Measurements from ENCODE around the gene ITSN2. TPM values are rescaled to one million over a fixed set of nuclear protein-coding genes. Genes with fewer than 3 reads are reported as not detected.

ITSN2 gene
- total RNA-seq, 1 experiment from 2014 or later, result 21.9 TPM

DNA sequence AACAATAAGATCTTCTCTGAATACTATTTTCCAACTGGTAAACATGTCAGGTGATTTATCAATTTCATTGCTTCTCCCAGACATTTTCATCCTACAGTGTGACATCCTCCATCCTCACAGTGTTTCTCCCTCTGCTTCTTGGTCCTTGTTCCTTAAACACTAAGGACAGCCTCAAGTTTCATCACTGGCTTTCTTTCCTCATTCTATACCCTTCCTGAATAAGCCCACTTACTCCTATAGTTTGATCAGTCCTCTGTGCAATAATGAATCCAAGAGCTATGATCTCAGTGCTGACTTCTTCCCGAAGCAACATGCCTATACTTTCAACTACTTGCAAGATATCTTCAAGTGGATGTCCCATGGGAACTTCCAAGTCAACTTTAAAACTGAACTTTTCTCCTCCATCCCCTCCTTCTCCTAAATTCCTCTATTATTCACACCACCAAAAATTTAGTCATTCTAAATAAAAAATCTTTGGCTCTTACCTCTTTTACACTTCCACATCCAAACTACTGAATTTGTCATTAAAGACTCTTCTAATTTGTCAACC, 97.8 kb downstream of the ITSN2 start:
- Histone ChIP-seq H3K9ac (ENCODE audit: low read length) (no peak overlapping the region), H3F3A (ENCODE audit: low read length, unreplicated experiment) (peaks cover 4% of the 10 kb centered on the region), H3K36me3 (ENCODE audit: low read depth, low read length) (peaks cover 16% of the 10 kb centered on the region; the same call in 1 of the 2 replicates), H3K4me3 (ENCODE audit: low read length) (no peak overlapping the region), H3K9me2 (replicated peaks; ENCODE audit: low read length) (no peaks in the 10 kb centered on the region), H4K20me1 (ENCODE audit: low read length) (no peaks in the 10 kb centered on the region), H3K9me3 (ENCODE audit: low read length) (no peaks in the 10 kb centered on the region), H3K4me2 (ENCODE audit: low read length) (no peak overlapping the region), H3K79me2 (ENCODE audit: low read length) (no peaks in the 10 kb centered on the region), H3K27ac (ENCODE audit: low read length) (no peak overlapping the region), H3K27me3 (ENCODE audit: low read length) (no peaks in the 10 kb centered on the region), H2AFZ (ENCODE audit: low read length) (no peak overlapping the region), H3K4me1 (ENCODE audit: insufficient read depth, low read length) (no peaks in the 10 kb centered on the region; the same call in 1 of the 2 replicates)
- BruUV-seq (replicated peaks), result no TSS peak
- TF ChIP-seq, protein P1, sequence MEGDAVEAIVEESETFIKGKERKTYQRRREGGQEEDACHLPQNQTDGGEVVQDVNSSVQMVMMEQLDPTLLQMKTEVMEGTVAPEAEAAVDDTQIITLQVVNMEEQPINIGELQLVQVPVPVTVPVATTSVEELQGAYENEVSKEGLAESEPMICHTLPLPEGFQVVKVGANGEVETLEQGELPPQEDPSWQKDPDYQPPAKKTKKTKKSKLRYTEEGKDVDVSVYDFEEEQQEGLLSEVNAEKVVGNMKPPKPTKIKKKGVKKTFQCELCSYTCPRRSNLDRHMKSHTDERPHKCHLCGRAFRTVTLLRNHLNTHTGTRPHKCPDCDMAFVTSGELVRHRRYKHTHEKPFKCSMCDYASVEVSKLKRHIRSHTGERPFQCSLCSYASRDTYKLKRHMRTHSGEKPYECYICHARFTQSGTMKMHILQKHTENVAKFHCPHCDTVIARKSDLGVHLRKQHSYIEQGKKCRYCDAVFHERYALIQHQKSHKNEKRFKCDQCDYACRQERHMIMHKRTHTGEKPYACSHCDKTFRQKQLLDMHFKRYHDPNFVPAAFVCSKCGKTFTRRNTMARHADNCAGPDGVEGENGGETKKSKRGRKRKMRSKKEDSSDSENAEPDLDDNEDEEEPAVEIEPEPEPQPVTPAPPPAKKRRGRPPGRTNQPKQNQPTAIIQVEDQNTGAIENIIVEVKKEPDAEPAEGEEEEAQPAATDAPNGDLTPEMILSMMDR (conservative IDR thresholded peaks at IDR 0.05; ENCODE audit: low read depth, low read length), result no peak
- TF ChIP-seq EZH2phosphoT487 (IDR thresholded peaks at IDR 0.05; ENCODE audit: borderline replicate concordance, low read length), result no peak
- no peak for DNase-seq
- no peak for ATAC-seq
- CTCF ChIA-PET, result no interaction called here
- POLR2A ChIA-PET (ENCODE audit: unreplicated experiment), result no interaction called here
- intact Hi-C loops (cut with micrococcal nuclease), result no loop called here

DNA sequence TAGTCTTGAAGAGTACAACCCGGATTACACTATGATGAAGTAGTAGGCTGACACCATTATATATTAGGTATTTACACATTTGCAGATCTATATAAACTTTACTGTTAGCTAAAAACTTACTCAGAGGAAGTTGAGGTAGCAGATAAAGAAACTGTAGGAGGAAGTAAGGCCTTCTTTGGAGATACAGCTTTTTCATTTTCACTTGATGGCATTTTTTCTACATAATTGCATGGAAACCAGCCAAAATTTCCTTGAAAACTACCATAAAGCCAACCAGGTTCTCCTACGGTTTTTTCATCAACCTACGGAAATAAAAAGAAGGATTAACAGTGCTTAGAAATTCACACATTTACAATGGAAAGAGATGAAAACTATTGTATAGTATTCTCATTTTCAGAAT, 98.9 kb downstream of the ITSN2 start:
- CTCF ChIA-PET, result no interaction called here
- no peak overlapping the region for H3K4me3 ChIP-seq (ENCODE audit: low read length)
- no peak overlapping the region for H3K4me2 ChIP-seq (ENCODE audit: low read length)
- H3K27ac ChIP-seq (ENCODE audit: low read length), result no peak overlapping the region
- no peaks in the 10 kb centered on the region for H4K20me1 ChIP-seq (ENCODE audit: low read length)
- intact Hi-C loops (cut with micrococcal nuclease), result no loop called here
- H3F3A ChIP-seq (ENCODE audit: low read length, unreplicated experiment), result peaks cover 4% of the 10 kb centered on the region
- H3K36me3 ChIP-seq (ENCODE audit: low read depth, low read length), result peaks cover 16% of the 10 kb centered on the region; the same call in 1 of the 2 replicates
- BruUV-seq (replicated peaks), result no TSS peak
- TF ChIP-seq, protein P1 (conservative IDR thresholded peaks at IDR 0.05; ENCODE audit: low read depth, low read length), result no peak
- no peak for TF ChIP-seq EZH2 (IDR thresholded peaks at IDR 0.05; ENCODE audit: low read length, unreplicated experiment)
- no peak for TF ChIP-seq EZH2phosphoT487 (IDR thresholded peaks at IDR 0.05; ENCODE audit: borderline replicate concordance, low read length)
- H3K9me2 ChIP-seq (replicated peaks; ENCODE audit: low read length), result no peaks in the 10 kb centered on the region
- no peaks in the 10 kb centered on the region for H3K79me2 ChIP-seq (ENCODE audit: low read length)
- no peak overlapping the region for H3K9ac ChIP-seq (ENCODE audit: low read length)
- POLR2A ChIA-PET (ENCODE audit: unreplicated experiment), result no interaction called here
- H3K4me1 ChIP-seq (ENCODE audit: insufficient read depth, low read length), result no peaks in the 10 kb centered on the region; the same call in 1 of the 2 replicates
- no peaks in the 10 kb centered on the region for H3K9me3 ChIP-seq (ENCODE audit: low read length)
- H3K27me3 ChIP-seq (ENCODE audit: low read length), result no peaks in the 10 kb centered on the region
- DNase-seq, result no peak
- H2AFZ ChIP-seq (ENCODE audit: low read length), result no peak overlapping the region
- ATAC-seq, result no peak

DNA sequence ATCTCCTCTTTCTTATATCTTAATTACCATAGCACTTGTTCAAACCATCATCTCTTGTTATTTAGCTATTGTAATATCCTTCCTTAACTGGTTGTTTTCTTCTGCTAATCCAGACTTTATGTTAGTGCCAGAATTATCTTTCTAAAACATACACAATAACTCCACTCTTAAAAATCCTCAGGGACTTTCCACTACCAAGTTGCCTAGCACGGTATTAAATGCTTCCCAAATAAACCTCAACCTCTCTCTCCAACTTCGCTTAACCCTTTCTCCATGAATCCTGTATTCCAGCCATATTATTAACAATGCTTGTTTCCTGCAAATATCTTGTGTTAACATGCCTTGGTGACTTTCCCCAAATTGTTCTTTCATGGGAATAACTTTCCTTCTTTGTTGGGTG, 101.0 kb downstream of the ITSN2 start:
- intact Hi-C loops (cut with micrococcal nuclease), result no loop called here
- ChIA-PET CTCF (no interaction called here), POLR2A (ENCODE audit: unreplicated experiment) (no interaction called here)
- Histone ChIP-seq H3K9me3 (ENCODE audit: low read length) (no peaks in the 10 kb centered on the region), H3K27ac (ENCODE audit: low read length) (no peak overlapping the region), H3K9ac (ENCODE audit: low read length) (no peak overlapping the region), H3K4me2 (ENCODE audit: low read length) (no peak overlapping the region), H3F3A (ENCODE audit: low read length, unreplicated experiment) (peaks cover 4% of the 10 kb centered on the region), H3K36me3 (ENCODE audit: low read depth, low read length) (peaks cover 12% of the 10 kb centered on the region; the same call in 1 of the 2 replicates), H3K9me2 (replicated peaks; ENCODE audit: low read length) (no peaks in the 10 kb centered on the region), H3K4me1 (ENCODE audit: insufficient read depth, low read length) (no peaks in the 10 kb centered on the region; the same call in 1 of the 2 replicates), H3K79me2 (ENCODE audit: low read length) (no peaks in the 10 kb centered on the region), H2AFZ (ENCODE audit: low read length) (no peak overlapping the region), H3K4me3 (ENCODE audit: low read length) (no peak overlapping the region), H4K20me1 (ENCODE audit: low read length) (no peaks in the 10 kb centered on the region), H3K27me3 (ENCODE audit: low read length) (no peaks in the 10 kb centered on the region)
- ATAC-seq, result no peak
- DNase-seq, result no peak
- TF ChIP-seq, protein P1 (conservative IDR thresholded peaks at IDR 0.05; ENCODE audit: low read depth, low read length), result no peak
- no peak for TF ChIP-seq EZH2phosphoT487 (IDR thresholded peaks at IDR 0.05; ENCODE audit: borderline replicate concordance, low read length)
- TF ChIP-seq EZH2 (IDR thresholded peaks at IDR 0.05; ENCODE audit: low read length, unreplicated experiment), result no peak
- BruUV-seq (replicated peaks), result no TSS peak
